ENCODE data around the gene NCAPG2.
"Not testable (repeated sequence)": the region's sequence is repeated elsewhere in the genome, so short reads cannot be mapped to it uniquely, and the experiment has no call there.

The NCAPG2 gene

GRCh38 chr7:158666966-158667678 is 37.5 kb downstream of the NCAPG2 start:
- DNase-seq = not testable (repeated sequence)

GRCh38 chr7:158666401-158666800 is 38.2 kb downstream of the NCAPG2 start:
- no peak for DNase-seq

GRCh38 chr7:158664406-158664805 is 40.2 kb downstream of the NCAPG2 start:
- DNase-seq = no peak

- DNase-seq = no peak
These were observed 41.2 kb downstream of the NCAPG2 start for GRCh38 chr7:158663428-158663741.

GRCh38 chr7:158662610-158663427 is 41.8 kb downstream of the NCAPG2 start:
- no peak for DNase-seq

- DNase-seq = no peak
These were observed 46.1 kb downstream of the NCAPG2 start for GRCh38 chr7:158658475-158658874.

GRCh38 chr7:158657189-158657746 is 47.3 kb downstream of the NCAPG2 start:
- DNase-seq = no peak

- no peak for DNase-seq
These were observed 48.6 kb downstream of the NCAPG2 start for GRCh38 chr7:158655931-158656441.

GRCh38 chr7:158655507-158655906 is 49.1 kb downstream of the NCAPG2 start:
- DNase-seq = no peak

- DNase-seq = no peak
These were observed 52.5 kb downstream of the NCAPG2 start for GRCh38 chr7:158651968-158652565.

- DNase-seq = no peak
These were observed 53.8 kb downstream of the NCAPG2 start for GRCh38 chr7:158650821-158651225.

GRCh38 chr7:158649279-158649678 is 55.3 kb downstream of the NCAPG2 start:
- DNase-seq = peak; percentile 44

- DNase-seq = no peak
These were observed 55.8 kb downstream of the NCAPG2 start for GRCh38 chr7:158648787-158649186.

GRCh38 chr7:158648168-158648567 is 56.4 kb downstream of the NCAPG2 start:
- no peak for DNase-seq

- DNase-seq = no peak
These were observed 57.2 kb downstream of the NCAPG2 start for GRCh38 chr7:158647475-158647792.

GRCh38 chr7:158646766-158647474 is 57.7 kb downstream of the NCAPG2 start:
- DNase-seq = no peak

GRCh38 chr7:158645842-158646241 is 58.8 kb downstream of the NCAPG2 start:
- peak; percentile 35 for DNase-seq

- no peak for DNase-seq
These were observed 62.5 kb downstream of the NCAPG2 start for GRCh38 chr7:158642149-158642548.

- DNase-seq = no peak
These were observed 66.6 kb downstream of the NCAPG2 start for GRCh38 chr7:158638001-158638400.

- DNase-seq = no peak
These were observed 71.3 kb downstream of the NCAPG2 start for GRCh38 chr7:158633055-158633956.

GRCh38 chr7:158631574-158632195 is 72.9 kb downstream of the NCAPG2 start:
- DNase-seq = no peak
